ENCODE results near the gene ZKSCAN8.

Gene ZKSCAN8

GRCh38 chr6:28124350-28124970, 17.2 kb upstream of the ZKSCAN8 start, which contains the start of gene ZSCAN16:
Gene ZSCAN16, plus strand, starts transcription at chr6:28124609. Its CDS starts 835 bp downstream, at chr6:28125444.
- no peaks in the 10 kb centered on the region for H3K27me3 ChIP-seq (replicated peaks; ENCODE audit: control insufficient read depth, insufficient read depth, low read length)
- DNase-seq (ENCODE audit: extremely low read depth, insufficient read length): peak; percentile 86
- H3K36me3 ChIP-seq (ENCODE audit: control insufficient read depth, insufficient read depth, low read length): peaks cover 3% of the 10 kb centered on the region
- TF ChIP-seq, protein P1, sequence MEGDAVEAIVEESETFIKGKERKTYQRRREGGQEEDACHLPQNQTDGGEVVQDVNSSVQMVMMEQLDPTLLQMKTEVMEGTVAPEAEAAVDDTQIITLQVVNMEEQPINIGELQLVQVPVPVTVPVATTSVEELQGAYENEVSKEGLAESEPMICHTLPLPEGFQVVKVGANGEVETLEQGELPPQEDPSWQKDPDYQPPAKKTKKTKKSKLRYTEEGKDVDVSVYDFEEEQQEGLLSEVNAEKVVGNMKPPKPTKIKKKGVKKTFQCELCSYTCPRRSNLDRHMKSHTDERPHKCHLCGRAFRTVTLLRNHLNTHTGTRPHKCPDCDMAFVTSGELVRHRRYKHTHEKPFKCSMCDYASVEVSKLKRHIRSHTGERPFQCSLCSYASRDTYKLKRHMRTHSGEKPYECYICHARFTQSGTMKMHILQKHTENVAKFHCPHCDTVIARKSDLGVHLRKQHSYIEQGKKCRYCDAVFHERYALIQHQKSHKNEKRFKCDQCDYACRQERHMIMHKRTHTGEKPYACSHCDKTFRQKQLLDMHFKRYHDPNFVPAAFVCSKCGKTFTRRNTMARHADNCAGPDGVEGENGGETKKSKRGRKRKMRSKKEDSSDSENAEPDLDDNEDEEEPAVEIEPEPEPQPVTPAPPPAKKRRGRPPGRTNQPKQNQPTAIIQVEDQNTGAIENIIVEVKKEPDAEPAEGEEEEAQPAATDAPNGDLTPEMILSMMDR (IDR thresholded peaks at IDR 0.05; ENCODE audit: insufficient read depth, low read length, poor library complexity, severe bottlenecking): no peak
- H3K4me3 ChIP-seq (replicated peaks; ENCODE audit: low read depth, low read length): peak within 1 kb of the TSS; percentile 92

GRCh38 chr6:28124971-28125353, 16.7 kb upstream of the ZKSCAN8 start:
- H3K4me3 ChIP-seq (replicated peaks; ENCODE audit: low read depth, low read length): peak overlapping the region; percentile 92
- no peak for DNase-seq (ENCODE audit: extremely low read depth, insufficient read length)
- TF ChIP-seq, protein P1 (IDR thresholded peaks at IDR 0.05; ENCODE audit: insufficient read depth, low read length, poor library complexity, severe bottlenecking): no peak
- no peaks in the 10 kb centered on the region for H3K27me3 ChIP-seq (replicated peaks; ENCODE audit: control insufficient read depth, insufficient read depth, low read length)
- H3K36me3 ChIP-seq (ENCODE audit: control insufficient read depth, insufficient read depth, low read length): peaks cover 5% of the 10 kb centered on the region

GRCh38 chr6:28125401-28125800, 16.3 kb upstream of the ZKSCAN8 start:
- Histone ChIP-seq H3K27me3 (replicated peaks; ENCODE audit: control insufficient read depth, insufficient read depth, low read length) (no peaks in the 10 kb centered on the region), H3K4me3 (replicated peaks; ENCODE audit: low read depth, low read length) (peak overlapping the region; percentile 92; the same call in 1 of the 2 replicates), H3K36me3 (ENCODE audit: control insufficient read depth, insufficient read depth, low read length) (peaks cover 3% of the 10 kb centered on the region)
- DNase-seq (ENCODE audit: extremely low read depth, insufficient read length): no peak
- TF ChIP-seq, protein P1 (IDR thresholded peaks at IDR 0.05; ENCODE audit: insufficient read depth, low read length, poor library complexity, severe bottlenecking): no peak

DNA sequence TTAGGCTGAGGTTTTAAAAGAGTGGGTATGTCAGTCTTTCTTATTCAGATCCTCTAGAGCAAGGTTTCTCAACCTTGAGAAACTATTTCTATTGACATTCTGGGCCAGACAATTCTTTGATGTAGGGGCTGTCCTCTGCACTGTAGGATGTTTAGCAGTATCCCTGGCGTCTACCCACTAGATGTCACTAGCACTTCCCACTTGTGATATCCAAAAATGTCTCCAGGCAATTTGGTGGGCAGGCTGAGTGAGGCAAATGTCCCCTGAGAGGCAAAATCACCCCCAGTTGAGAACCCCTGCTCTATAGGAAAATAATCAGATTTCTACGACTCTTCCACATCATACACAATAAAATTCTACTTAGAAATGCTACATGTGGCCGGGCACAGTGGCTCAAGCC, 7.7 kb upstream of the ZKSCAN8 start:
- Histone ChIP-seq H3K27me3 (replicated peaks; ENCODE audit: control insufficient read depth, insufficient read depth, low read length) (no peaks in the 10 kb centered on the region), H3K4me3 (replicated peaks; ENCODE audit: low read depth, low read length) (no peak overlapping the region), H3K36me3 (ENCODE audit: control insufficient read depth, insufficient read depth, low read length) (peaks cover 6% of the 10 kb centered on the region; the same call in 1 of the 2 replicates)
- no peak for DNase-seq (ENCODE audit: extremely low read depth, insufficient read length)
- TF ChIP-seq, protein P1 (IDR thresholded peaks at IDR 0.05; ENCODE audit: insufficient read depth, low read length, poor library complexity, severe bottlenecking): peak; percentile 51

GRCh38 chr6:28134716-28135115, 7.0 kb upstream of the ZKSCAN8 start:
- Histone ChIP-seq H3K27me3 (replicated peaks; ENCODE audit: control insufficient read depth, insufficient read depth, low read length) (no peaks in the 10 kb centered on the region), H3K36me3 (ENCODE audit: control insufficient read depth, insufficient read depth, low read length) (peaks cover 4% of the 10 kb centered on the region; the same call in 1 of the 2 replicates), H3K4me3 (replicated peaks; ENCODE audit: low read depth, low read length) (no peak overlapping the region)
- TF ChIP-seq, protein P1 (IDR thresholded peaks at IDR 0.05; ENCODE audit: insufficient read depth, low read length, poor library complexity, severe bottlenecking): no peak
- no peak for DNase-seq (ENCODE audit: extremely low read depth, insufficient read length)

All from GM06990 (cell line).